GM19463 (cell line): ENCODE data around the gene LYPD6.
A peak's percentile ranks its signal among the peaks of the same experiment; 100 is the strongest.

Experiments
- ATAC-seq: cut with Tn5 transposase; IDR thresholded peaks from one replicate; pipeline ENCODE4 v1.9.1; 2021; ENCODE audit warnings: mild to moderate bottlenecking, moderate library complexity; ENCODE audit not compliant: unreplicated experiment

The LYPD6 gene

DNA sequence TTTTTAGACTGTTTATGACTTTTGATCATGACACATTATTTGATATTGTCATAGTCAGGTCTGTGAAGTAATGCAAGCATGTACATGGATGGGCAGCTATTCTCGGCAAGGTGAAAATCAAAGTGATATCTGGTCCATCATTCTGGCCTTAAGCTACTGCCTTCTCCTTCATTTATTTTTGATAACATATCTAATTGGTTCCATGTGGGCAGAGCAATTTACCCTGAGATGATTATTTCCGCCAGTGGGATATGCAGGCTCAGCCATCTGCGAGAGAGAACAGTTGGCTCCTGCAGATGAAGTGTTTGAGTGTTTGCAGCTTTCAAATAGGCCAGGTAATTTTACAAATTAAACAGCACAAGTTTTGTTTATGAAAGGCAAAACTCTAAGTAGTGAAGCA is 116.4 kb downstream of the LYPD6 start:
- ATAC-seq = no peak

DNA sequence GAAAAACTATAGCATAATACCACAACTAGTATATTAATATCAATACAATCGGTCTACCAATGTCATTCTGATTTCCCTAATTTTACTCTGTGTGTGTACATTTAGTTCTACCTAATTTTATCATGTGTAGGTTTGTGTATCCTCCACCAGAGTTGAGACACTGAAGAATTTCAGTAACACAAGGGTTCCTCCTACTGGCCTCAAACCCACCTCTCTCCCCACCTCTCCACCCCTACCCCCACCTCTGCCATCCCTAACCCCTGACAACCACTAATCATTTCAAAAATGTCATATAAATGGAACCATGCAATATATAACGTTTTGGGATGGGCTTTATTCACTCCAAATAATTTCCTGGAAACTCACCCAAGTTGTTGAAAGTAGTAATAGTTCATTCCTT is 117.9 kb downstream of the LYPD6 start:
- no peak for ATAC-seq

DNA sequence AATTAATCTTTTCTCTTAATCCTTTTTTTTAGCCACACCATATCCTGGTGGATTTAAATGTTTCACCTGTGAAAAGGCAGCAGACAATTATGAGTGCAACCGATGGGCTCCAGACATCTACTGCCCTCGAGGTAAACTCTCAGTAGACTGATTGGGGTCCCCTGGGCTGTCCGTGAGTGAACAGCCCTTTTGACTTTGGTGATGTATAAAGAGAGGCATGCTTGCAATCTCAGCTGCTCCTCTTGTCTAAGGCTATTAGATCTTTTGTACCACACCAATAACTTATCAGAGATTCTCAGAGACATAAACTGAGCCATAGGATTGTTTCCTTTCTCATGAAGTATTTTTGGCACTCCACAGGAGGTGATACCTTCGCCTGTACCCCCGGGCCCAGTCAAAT is 118.6 kb downstream of the LYPD6 start:
- no peak for ATAC-seq

DNA sequence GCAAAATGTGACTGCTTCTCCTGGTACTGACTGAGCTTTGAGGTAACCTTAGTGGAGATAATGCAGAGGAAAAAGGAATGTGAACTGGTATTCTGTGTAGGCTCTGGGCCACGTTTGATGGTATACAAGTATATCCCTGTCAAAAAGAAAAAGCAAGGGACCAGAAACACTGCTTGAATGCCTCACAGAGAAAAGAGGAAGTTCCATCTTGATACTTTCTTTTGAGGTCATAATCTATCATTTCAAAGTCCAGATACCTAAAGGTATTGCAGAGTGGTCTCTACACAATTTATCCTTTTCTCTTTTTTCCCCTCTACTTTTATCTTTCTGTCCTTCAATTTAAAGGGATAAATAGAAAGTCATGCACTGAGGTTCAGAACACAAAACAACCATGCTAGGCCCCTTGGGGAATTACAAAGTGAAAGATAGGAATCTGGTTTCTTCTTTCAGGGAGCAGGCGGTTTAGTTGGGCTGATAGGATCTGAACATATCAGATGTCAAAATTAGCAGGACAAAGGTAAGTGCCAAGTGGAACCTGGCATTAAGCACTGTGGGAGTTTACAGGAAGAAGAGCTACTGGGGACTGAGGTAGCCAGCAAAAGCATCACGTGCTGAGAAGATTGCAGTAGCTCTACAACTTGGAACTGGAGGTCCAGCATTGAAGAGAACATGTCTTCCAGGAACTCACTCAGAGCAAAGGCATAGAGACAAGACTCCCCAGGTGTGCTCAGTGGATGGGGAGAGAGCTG is 121.2 kb downstream of the LYPD6 start:
- ATAC-seq = no peak

DNA sequence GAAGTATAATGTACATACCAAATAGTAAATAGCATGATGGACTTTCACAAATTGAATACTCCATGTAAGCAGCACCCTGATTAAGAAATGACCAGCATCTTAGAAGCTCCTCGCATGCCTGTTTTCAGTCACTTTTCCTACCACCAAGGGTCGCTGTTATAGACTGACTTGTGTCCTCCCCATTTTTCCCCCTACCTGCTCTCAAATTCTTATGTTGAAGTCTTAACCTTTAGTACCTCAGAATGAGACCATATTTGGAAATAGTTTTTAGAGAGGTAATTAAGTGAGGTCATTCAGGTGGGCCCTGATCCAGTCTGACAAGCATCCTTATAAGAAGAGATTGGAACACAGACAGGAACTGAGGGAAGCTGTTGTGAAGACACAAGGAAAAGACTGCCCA is 125.9 kb downstream of the LYPD6 start:
- no peak for ATAC-seq

GRCh38 chr2:149458502-149458901 is 128.1 kb downstream of the LYPD6 start:
- ATAC-seq = no peak

DNA sequence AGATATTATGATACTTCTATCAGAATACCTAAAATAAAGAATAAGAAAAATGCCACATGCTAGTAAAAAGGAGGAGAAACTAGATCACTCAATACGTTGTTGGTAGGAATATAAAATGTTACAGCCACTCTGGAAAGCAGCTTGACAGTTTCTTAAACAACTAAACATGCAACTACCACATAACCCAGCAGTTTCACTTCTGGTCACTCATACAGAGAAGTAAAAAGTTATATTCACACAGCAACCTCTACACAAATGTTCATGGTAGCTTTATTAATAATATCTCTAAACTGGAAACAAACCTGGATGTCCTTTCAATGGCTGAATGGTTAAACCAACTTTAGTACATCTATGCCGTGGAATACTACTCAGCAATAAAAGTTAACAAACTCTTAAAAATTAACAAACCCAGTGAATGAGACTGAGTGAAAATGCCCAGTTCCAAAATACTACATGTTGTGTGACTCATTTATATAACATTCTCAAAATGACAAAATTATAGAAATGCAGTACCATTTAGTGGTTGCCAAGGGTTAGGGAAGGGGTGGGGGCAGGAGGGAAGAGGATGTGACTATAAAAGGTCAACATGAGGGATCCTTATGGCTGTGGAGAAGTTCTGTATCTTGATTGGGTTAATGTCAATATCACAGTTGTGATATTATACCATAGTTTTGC is 133.1 kb downstream of the LYPD6 start:
- peak; percentile 83 for ATAC-seq

GRCh38 chr2:149464396-149464795 is 134.0 kb downstream of the LYPD6 start:
- no peak for ATAC-seq

GRCh38 chr2:149465873-149466272 is 135.5 kb downstream of the LYPD6 start:
- no peak for ATAC-seq

- no peak for ATAC-seq
These were observed 136.2 kb downstream of the LYPD6 start for GRCh38 chr2:149466635-149467034.

GRCh38 chr2:149467436-149467835 is 137.0 kb downstream of the LYPD6 start:
- no peak for ATAC-seq

GRCh38 chr2:149468636-149469035 is 138.2 kb downstream of the LYPD6 start:
- ATAC-seq = no peak

DNA sequence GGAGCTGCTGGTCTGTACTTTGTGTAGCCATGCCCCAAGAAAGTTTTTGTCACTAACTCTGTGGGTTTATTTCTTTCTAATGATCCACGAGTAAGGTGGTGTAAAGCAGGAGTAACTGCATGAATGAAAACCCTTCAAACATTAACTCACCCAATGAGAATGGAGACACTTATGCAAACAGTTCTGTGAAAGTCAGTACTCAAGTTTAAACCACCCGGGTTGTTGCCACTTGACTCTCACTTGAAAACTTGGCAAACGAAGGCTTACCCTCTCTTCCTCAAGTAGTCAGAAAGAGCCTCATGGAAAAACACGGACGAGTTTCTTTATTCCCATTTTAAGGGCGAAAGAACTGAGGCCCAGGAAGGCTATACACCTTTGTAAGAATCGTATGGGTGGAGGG is 139.7 kb downstream of the LYPD6 start:
- ATAC-seq = no peak

GRCh38 chr2:149472413-149472812 is 142.0 kb downstream of the LYPD6 start:
- no peak for ATAC-seq

GRCh38 chr2:149473068-149473467 is 142.7 kb downstream of the LYPD6 start:
- no peak for ATAC-seq

- ATAC-seq = no peak
These were observed 143.1 kb downstream of the LYPD6 start for GRCh38 chr2:149473521-149473920.

DNA sequence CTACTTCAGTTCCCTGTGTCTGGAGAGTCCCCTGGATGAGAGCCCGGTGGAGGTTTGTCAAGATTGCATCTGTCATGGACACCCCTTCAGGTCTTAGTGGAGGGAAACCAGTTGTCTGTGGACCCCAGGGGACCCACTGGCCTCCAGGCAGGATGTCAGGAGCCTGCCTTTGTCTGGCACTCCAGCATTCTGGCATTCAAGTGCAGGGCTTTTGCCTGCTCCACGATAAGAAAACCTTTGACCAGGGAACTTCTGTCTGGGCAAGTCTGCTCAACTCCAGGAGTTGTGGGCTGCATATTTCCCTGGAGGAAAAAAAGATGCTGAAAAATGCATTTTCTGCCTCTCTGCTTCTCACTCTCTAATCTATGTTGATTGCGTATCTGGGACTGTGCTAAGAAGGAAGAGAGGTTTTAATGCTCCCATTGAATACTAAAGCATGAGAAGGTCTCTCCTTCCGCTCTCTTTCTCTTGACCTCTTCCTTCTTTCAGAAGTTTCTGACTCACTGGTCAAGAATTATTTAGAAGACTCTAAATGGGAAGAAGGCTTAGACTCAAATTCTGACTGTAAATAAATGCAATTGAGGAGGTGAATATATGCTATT is 152.7 kb downstream of the LYPD6 start:
- no peak for ATAC-seq

GRCh38 chr2:149486664-149487063 is 156.3 kb downstream of the LYPD6 start:
- ATAC-seq = no peak

DNA sequence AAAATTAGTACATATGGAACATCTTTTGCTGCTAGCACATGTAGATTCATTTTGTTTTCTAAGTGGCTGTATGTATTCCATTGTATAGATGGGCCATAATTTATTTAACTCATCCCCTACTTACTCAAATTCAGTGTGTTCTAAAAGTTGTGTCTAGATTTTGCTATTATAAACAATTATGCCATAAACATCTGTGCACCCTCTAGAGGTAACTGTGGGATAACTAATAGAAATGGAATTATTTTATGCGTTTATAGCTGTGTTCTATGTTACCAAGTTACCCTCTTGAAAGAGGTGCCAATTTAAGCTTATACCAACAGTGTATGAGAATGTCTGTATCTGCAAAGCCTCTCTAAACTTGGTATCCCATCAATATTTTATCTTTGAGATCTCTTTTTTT is 156.8 kb downstream of the LYPD6 start:
- ATAC-seq = no peak

DNA sequence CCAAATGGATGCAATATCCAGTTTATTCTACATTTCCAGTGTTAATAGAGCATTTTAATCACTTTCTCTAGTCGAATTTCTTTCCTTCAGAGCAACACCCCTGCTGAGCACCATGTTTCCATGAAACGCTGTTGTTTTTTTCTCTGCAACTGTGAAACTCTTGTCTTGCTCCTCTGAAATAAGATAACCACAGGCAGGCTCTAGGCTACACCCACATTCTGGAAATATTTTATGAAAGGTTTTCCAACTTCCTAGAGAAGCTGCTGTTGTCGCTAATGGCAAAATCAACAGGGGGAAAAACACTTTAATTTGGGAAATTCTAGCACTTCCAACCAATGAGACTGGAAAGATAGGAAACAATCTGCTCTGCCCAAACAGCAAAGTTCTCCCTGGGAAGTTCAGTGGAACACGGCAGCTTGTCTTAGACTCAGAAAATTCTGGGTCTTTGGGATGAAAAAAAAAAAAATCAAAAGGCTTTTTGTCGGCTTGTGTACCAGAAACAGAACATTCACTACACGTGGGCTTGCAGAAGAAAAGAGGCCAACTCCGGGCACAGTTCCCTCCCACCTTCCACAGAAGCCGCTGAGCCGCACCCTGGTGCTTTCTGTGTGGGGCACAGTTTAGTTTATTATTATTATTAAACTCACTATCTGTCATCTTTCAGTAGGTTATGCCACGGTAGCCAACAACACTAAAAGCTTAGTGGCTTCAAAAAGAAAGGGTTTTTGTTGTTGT is 158.5 kb downstream of the LYPD6 start:
- ATAC-seq = no peak

- ATAC-seq = no peak
These were observed 159.1 kb downstream of the LYPD6 start for GRCh38 chr2:149489452-149489851.

DNA sequence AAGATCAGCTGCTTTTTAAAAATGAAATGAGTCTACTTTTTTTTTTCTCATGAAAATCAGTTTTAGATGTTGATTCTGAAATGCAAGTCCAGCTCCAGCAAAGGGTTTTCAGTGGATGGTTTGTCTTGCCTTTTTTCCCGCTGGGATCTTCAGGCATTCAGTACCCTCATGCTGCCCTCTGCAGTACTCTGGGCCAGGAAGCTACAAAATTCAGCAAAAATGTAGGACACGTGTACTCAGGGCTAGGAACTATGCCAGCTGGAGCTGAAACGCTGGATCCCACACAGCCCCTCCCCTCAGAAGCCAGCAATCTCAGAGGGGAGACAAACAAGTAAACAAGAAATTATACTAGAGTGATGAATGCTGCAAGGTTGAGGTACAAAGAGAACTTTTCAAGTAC is 159.9 kb downstream of the LYPD6 start:
- no peak for ATAC-seq
